HepG2 (cell line): Measurements from ENCODE around the gene ATP10A. TPM values are rescaled to one million over a fixed set of nuclear protein-coding genes. Genes with fewer than 3 reads are reported as not detected.

Source experiments
- ATAC-seq: fragments of 200-7000 bp; cut with Tn5 transposase; 3 replicates; pipeline ENCODE4 v1.9.1; 2020; ENCODE audit warnings: mild to moderate bottlenecking, moderate library complexity
- BruUV-seq: library from RNA; stranded (reverse); fragments of 400-500 nt; replicated peaks from 2 replicates; lab custom pipeline; 2021; lab: Mats Ljungman, UMichigan
- CTCF ChIA-PET: fragments of 300-600 bp; formaldehyde crosslinking; extraction: SDS; loops from one replicate; lab custom pipeline; 2021; ENCODE audit warnings: low total read pairs, inconsistent platforms, low intra/inter-chr PET ratio; lab: Yijun Ruan, JAX
- POLR2A ChIA-PET: fragments of 350-600 bp; sonication (Branson Sonifier 250); formaldehyde crosslinking; loops from one replicate; lab custom pipeline; 2020; ENCODE audit warnings: antibody characterized with exemption, inconsistent platforms; lab: Yijun Ruan, JAX
- DNase-seq: peaks from one replicate; pipeline ENCODE4 v3.0.0-alpha.2; 2015; ENCODE audit warnings: low spot score
- FAIRE-seq: peaks from 3 replicates; lab custom pipeline; 2011; peaks lifted over from hg19 to GRCh38; lab: Jason Lieb, UNC
- H2AFZ ChIP-seq: one replicate; pipeline ENCODE4 v1.6.1; 2011; ENCODE audit warnings: low read length, inconsistent platforms
- H3K27ac ChIP-seq: fragments of 300-600 bp; 3 replicates; pipeline ENCODE4 v1.8.0; 2011; ENCODE audit warnings: mixed run types, mild to moderate bottlenecking, mixed read lengths, low read length, inconsistent platforms; ENCODE audit not compliant: insufficient read depth; ENCODE audit errors: extremely low read length
- H3K27me3 ChIP-seq, 2 experiments: fragments of 200-600 bp in 1 of 2; 2 replicates in 1 of 2; 3 replicates in 1 of 2; pipeline versions ENCODE4 v1.6.0 to v1.8.0; 2011; ENCODE audit warnings: low read length in 2 of 2, mild to moderate bottlenecking in 2 of 2, moderate library complexity in 2 of 2, inconsistent platforms in 1 of 2; ENCODE audit not compliant: insufficient read depth in 2 of 2, control insufficient read depth in 1 of 2
- H3K36me3 ChIP-seq, 2 experiments: fragments of 200-600 bp in 1 of 2; replicated peaks in 1 of 2; 2 replicates in 1 of 2; 3 replicates in 1 of 2; pipeline versions ENCODE4 v1.5.1 to v1.8.0; 2011; ENCODE audit warnings: low read length in 2 of 2, inconsistent platforms in 1 of 2; ENCODE audit not compliant: insufficient read depth in 2 of 2, control insufficient read depth in 1 of 2
- H3K4me1 ChIP-seq: 2 replicates; pipeline ENCODE4 v1.5.1; 2012; ENCODE audit warnings: low read length, inconsistent platforms; ENCODE audit not compliant: insufficient read depth
- H3K4me2 ChIP-seq: 2 replicates; pipeline ENCODE4 v1.6.0; 2011; ENCODE audit warnings: low read depth, low read length, inconsistent platforms
- H3K4me3 ChIP-seq, 3 experiments: fragments of 200-600 bp in 1 of 3; sonication (generic), shearing (Covaris generic) in 1 of 3; replicated peaks in 1 of 3; 2 replicates each; pipeline ENCODE4 v1.5.1; 2011 to 2016; ENCODE audit warnings: low read length in 3 of 3, inconsistent platforms in 2 of 3, low read depth in 2 of 3, mild to moderate bottlenecking in 2 of 3, control low read depth in 1 of 3, mixed read lengths in 1 of 3; ENCODE audit not compliant: insufficient read depth in 1 of 3
- H3K79me2 ChIP-seq: one replicate; pipeline ENCODE4 v1.6.1; 2011; ENCODE audit warnings: low read length, inconsistent platforms; ENCODE audit not compliant: insufficient read depth
- H3K9ac ChIP-seq: 2 replicates; pipeline ENCODE4 v1.6.0; 2011; ENCODE audit warnings: mild to moderate bottlenecking, low read depth, low read length, inconsistent platforms; ENCODE audit not compliant: insufficient read depth
- H3K9me3 ChIP-seq: 2 replicates; pipeline ENCODE4 v1.5.1; 2012; ENCODE audit warnings: mild to moderate bottlenecking, low read length
- H4K20me1 ChIP-seq: 2 replicates; pipeline ENCODE4 v1.6.0; 2011; ENCODE audit warnings: inconsistent platforms, mild to moderate bottlenecking, low read length, moderate library complexity; ENCODE audit not compliant: insufficient read depth
- EED ChIP-seq: sonication (generic); formaldehyde crosslinking; IDR thresholded peaks from 2 replicates; pipeline ENCODE4 v1.5.0; 2020; ENCODE audit warnings: mild to moderate bottlenecking, missing genetic modification reagents
- ISX ChIP-seq: sonication (generic); formaldehyde crosslinking; conservative IDR thresholded peaks from 2 replicates; pipeline ENCODE4 v1.5.0; 2020; ENCODE audit warnings: missing genetic modification reagents
- KDM3A ChIP-seq: IDR thresholded peaks from 2 replicates; pipeline ENCODE4 v1.6.1; 2018; ENCODE audit warnings: low read depth, missing compliant biosample characterization
- KMT2B ChIP-seq: IDR thresholded peaks from 2 replicates; pipeline ENCODE4 v1.6.1; 2016; ENCODE audit warnings: missing genetic modification reagents, missing compliant biosample characterization
- LCORL ChIP-seq, 2 experiments: fragments of 450-650 bp in 1 of 2; sonication (generic) in 1 of 2; formaldehyde crosslinking in 1 of 2; IDR thresholded peaks; 2 replicates each; pipeline versions ENCODE4 v1.5.0 to v1.6.1; 2017 to 2020; ENCODE audit warnings: antibody characterized with exemption in 1 of 2, missing genetic modification reagents in 1 of 2
- NFRKB ChIP-seq: fragments of 450-650 bp; IDR thresholded peaks from 2 replicates; pipeline ENCODE4 v1.6.1; 2017
- PAF1 ChIP-seq: IDR thresholded peaks from 2 replicates; pipeline ENCODE4 v1.6.1; 2016; ENCODE audit warnings: missing genetic modification reagents, missing compliant biosample characterization
- PRPF4 ChIP-seq: fragments of 200-400 bp; formaldehyde crosslinking; IDR thresholded peaks from 2 replicates; pipeline ENCODE4 v1.6.1; 2016; ENCODE audit warnings: low read length, low read depth; ENCODE audit not compliant: poor library complexity, severe bottlenecking
- THYN1 ChIP-seq: sonication (generic); formaldehyde crosslinking; IDR thresholded peaks from 2 replicates; pipeline ENCODE4 v1.8.1; 2023; ENCODE audit warnings: low read depth, mild to moderate bottlenecking, moderate library complexity, missing genetic modification reagents, borderline replicate concordance
- ZNF20 ChIP-seq: sonication (generic); formaldehyde crosslinking; IDR thresholded peaks from 2 replicates; pipeline ENCODE4 v1.4.0; 2020; ENCODE audit warnings: mild to moderate bottlenecking, moderate library complexity, missing genetic modification reagents
- ZNF501 ChIP-seq: sonication (generic); formaldehyde crosslinking; IDR thresholded peaks from 2 replicates; pipeline ENCODE4 v1.5.1; 2020; ENCODE audit warnings: mild to moderate bottlenecking, moderate library complexity, missing genetic modification reagents
- ZNF709 ChIP-seq: sonication (generic); formaldehyde crosslinking; IDR thresholded peaks from 2 replicates; pipeline ENCODE4 v1.5.0; 2020; ENCODE audit warnings: mild to moderate bottlenecking, missing genetic modification reagents
- ZNF761 ChIP-seq: sonication (generic); formaldehyde crosslinking; conservative IDR thresholded peaks from 2 replicates; pipeline ENCODE4 v1.4.0; 2020; ENCODE audit warnings: mild to moderate bottlenecking, missing genetic modification reagents
- ZNF772 ChIP-seq: sonication (generic); formaldehyde crosslinking; IDR thresholded peaks from 2 replicates; pipeline ENCODE4 v1.5.0; 2020; ENCODE audit warnings: mild to moderate bottlenecking, missing genetic modification reagents
- WGBS: methylation state at CpG from one replicate; pipeline ENCODE4 v1.1.6; 2017; ENCODE audit warnings: low lambda C conversion rate; 5-methylcytosine and 5-hydroxymethylcytosine counted together
- in situ Hi-C: cut with HindIII; loops from 2 replicates; pipeline ENCODE4 v1.10.0; 2017; ENCODE audit warnings: low pct_unique_long_range_greater_than_20kb; ENCODE audit not compliant: extremely low pct_ligation_motif_present
- intact Hi-C: fragments of 100-400 bp; cut with micrococcal nuclease; formaldehyde crosslinking; loops from one replicate; pipeline ENCODE4 v1.10.0; 2022; ENCODE audit not compliant: unreplicated experiment
- polyA plus RNA-seq, 8 experiments: library from polyadenylated mRNA; depleted of rRNA in 3 of 8; stranded (reverse) in 7 of 8; unstranded in 1 of 8; fragments of >200 nt; fragmentation: Illumina TruSeq in 4 of 8; extraction: Trizol in 4 of 8; gene quantifications; 2 replicates each; pipeline versions ENCODE4 v1.2.1 to v1.2.3, GENCODE V29; 2011 to 2016; ENCODE audit warnings: low read depth in 4 of 8, missing spikeins in 1 of 8, mixed read lengths in 1 of 8; ENCODE audit not compliant: insufficient read depth in 1 of 8
- total RNA-seq, 5 experiments: library from RNA; depleted of rRNA; stranded (reverse); fragments of >200 nt; fragmentation: Illumina TruSeq; extraction: Trizol; gene quantifications; 2 replicates each; pipeline ENCODE4 v1.2.3, GENCODE V29; 2016; ENCODE audit warnings: low read depth in 1 of 5
- TF ChIP-seq, protein P1 (sequence below): IDR thresholded peaks from 2 replicates; pipeline ENCODE4 v1.6.1; 2018; ENCODE audit warnings: missing genetic modification reagents
- TF ChIP-seq, protein P2 (sequence below): sonication (generic); formaldehyde crosslinking; IDR thresholded peaks from 2 replicates; pipeline ENCODE4 v1.4.0; 2020; ENCODE audit warnings: missing genetic modification reagents
- TF ChIP-seq, protein P3 (sequence below): IDR thresholded peaks from 2 replicates; pipeline ENCODE4 v1.6.1; 2016; ENCODE audit warnings: mild to moderate bottlenecking, missing biosample characterization, missing genetic modification reagents

The ATP10A gene
- total and polyA plus RNA-seq, 2 of the 13 experiments (the other 11 are each of a cell fraction or from before 2014, with no cell fraction given): 0.58 to 4.2 TPM

DNA sequence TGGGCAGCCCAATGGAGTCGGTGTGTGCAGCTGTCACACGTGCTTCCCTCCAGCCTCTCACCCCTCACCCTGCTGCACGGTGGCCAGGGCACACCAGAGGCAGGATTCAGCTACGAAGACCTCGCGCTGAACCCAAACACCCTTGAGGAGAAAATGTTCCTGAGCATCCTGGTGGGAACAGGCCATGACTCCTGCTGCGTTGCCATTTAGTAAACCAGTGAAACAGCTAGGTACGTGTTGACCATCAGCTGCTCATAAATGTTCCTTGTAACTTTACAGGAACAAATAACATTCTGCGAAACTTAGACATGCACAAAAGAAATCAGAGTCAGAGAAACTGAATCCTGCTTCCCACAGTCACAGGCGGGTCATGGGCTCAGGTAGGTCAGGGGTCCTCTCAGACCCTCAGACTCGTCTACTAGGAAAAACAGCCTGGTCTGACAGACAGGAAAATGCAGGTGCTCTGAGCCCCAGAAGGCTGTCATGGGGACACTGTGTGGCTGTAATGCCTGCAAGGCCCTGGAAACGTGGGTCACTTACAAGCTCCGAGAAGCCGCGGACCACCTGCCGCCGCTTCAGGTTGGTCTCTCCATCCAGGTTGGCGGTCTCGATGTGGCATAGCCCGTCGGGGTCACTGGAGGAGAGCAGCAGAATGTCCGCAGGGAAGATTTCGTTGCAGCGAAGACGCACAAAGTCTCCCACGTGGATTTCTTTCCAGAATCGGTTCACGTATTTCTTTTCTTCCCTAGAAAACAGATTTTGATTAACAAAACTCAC, 82.5 kb downstream of the ATP10A start:
- FAIRE-seq: no peak
- Histone ChIP-seq H3K9me3 (no peaks in the 10 kb centered on the region), H2AFZ (no peak overlapping the region), H3K27ac (no peak overlapping the region), H3K4me2 (no peak overlapping the region), H3K4me1 (peaks cover 6% of the 10 kb centered on the region), H4K20me1 (no peaks in the 10 kb centered on the region), H3K79me2 (no peaks in the 10 kb centered on the region), H3K27me3 (no peaks in the 10 kb centered on the region), H3K4me3 (no peak overlapping the region), H3K9ac (no peak overlapping the region), H3K36me3 (no peaks in the 10 kb centered on the region)
- 71% methylated on average over 17 of the region's 28 CpGs for WGBS
- DNase-seq: no peak
- POLR2A ChIA-PET: no interaction called here
- BruUV-seq: no TSS peak
- intact Hi-C loops: no loop called here
- no peak for ATAC-seq
- TF ChIP-seq ZNF761 (no peak), EED (no peak), NFRKB (no peak)
- CTCF ChIA-PET: no interaction called here
- in situ Hi-C loops: no loop called here

DNA sequence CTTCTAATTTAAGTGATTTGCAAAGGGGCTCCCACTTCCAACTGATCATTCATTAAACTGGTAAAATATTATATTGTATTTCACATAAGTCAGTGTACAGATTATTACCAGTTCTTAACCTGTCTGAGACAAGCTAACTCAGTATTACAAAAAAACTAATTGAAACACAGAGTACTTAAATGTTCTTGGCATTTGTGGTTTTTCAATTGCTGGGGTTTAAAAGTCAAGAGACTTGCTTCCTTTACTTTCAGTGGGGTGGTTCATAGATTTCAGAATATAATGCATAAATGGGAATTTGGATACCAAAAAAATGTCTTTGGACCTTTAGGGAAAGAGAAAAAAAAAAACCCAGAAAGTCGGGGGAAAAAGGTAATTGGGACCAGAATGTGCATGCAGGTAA, 85.0 kb downstream of the ATP10A start:
- TF ChIP-seq LCORL (IDR thresholded peaks at IDR 0.05) (no peak), LCORL (CRISPR knock-in tag; IDR thresholded peaks at IDR 0.05) (no peak), KMT2B (no peak), THYN1 (CRISPR knock-in tag) (no peak), ZNF772 (CRISPR knock-in tag) (no peak), ZNF20 (CRISPR knock-in tag) (no peak), ZNF709 (no peak), PRPF4 (no peak), PAF1 (CRISPR knock-in tag) (no peak), ZNF501 (CRISPR knock-in tag) (no peak), ISX (CRISPR knock-in tag) (no peak), KDM3A (CRISPR knock-in tag) (no peak)
- TF ChIP-seq, protein P1, sequence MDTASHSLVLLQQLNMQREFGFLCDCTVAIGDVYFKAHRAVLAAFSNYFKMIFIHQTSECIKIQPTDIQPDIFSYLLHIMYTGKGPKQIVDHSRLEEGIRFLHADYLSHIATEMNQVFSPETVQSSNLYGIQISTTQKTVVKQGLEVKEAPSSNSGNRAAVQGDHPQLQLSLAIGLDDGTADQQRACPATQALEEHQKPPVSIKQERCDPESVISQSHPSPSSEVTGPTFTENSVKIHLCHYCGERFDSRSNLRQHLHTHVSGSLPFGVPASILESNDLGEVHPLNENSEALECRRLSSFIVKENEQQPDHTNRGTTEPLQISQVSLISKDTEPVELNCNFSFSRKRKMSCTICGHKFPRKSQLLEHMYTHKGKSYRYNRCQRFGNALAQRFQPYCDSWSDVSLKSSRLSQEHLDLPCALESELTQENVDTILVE (CRISPR knock-in tag): no peak
- TF ChIP-seq, protein P2, sequence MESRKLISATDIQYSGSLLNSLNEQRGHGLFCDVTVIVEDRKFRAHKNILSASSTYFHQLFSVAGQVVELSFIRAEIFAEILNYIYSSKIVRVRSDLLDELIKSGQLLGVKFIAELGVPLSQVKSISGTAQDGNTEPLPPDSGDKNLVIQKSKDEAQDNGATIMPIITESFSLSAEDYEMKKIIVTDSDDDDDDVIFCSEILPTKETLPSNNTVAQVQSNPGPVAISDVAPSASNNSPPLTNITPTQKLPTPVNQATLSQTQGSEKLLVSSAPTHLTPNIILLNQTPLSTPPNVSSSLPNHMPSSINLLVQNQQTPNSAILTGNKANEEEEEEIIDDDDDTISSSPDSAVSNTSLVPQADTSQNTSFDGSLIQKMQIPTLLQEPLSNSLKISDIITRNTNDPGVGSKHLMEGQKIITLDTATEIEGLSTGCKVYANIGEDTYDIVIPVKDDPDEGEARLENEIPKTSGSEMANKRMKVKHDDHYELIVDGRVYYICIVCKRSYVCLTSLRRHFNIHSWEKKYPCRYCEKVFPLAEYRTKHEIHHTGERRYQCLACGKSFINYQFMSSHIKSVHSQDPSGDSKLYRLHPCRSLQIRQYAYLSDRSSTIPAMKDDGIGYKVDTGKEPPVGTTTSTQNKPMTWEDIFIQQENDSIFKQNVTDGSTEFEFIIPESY: no peak
- TF ChIP-seq, protein P3, sequence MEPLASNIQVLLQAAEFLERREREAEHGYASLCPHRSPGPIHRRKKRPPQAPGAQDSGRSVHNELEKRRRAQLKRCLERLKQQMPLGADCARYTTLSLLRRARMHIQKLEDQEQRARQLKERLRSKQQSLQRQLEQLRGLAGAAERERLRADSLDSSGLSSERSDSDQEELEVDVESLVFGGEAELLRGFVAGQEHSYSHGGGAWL (CRISPR knock-in tag): no peak
- no peaks in the 10 kb centered on the region for H4K20me1 ChIP-seq
- FAIRE-seq (no peak), DNase-seq (no peak), ATAC-seq (no peak)
- in situ Hi-C loops (no loop called here), intact Hi-C loops (no loop called here)
- H3K79me2 ChIP-seq: no peaks in the 10 kb centered on the region
- H3K4me3 ChIP-seq: no peak overlapping the region
- H3K9ac ChIP-seq: no peak overlapping the region
- H3K27me3 ChIP-seq: no peaks in the 10 kb centered on the region
- no peak overlapping the region for H3K27ac ChIP-seq
- no peak overlapping the region for H2AFZ ChIP-seq
- 18% methylated on average over 1 of the region's 1 CpG for WGBS
- no peaks in the 10 kb centered on the region for H3K9me3 ChIP-seq
- ChIA-PET POLR2A (no interaction called here), CTCF (no interaction called here)
- no peaks in the 10 kb centered on the region for H3K36me3 ChIP-seq
- no TSS peak for BruUV-seq
- H3K4me1 ChIP-seq: peaks cover 30% of the 10 kb centered on the region
- no peak overlapping the region for H3K4me2 ChIP-seq
